ENCODE data around the gene C7orf33. TPM values are rescaled to one million over a fixed set of nuclear protein-coding genes. Genes with fewer than 3 reads are reported as not detected.

The C7orf33 gene
- total RNA-seq, 1 donor from 2014 or later = not detected

Other genes starting within 250 kb of the C7orf33 start
- 60.3 to 63.6 TPM (median 60.9 TPM) in 3 replicates for gene CUL1, start 108.1 kb downstream of the C7orf33 start, total RNA-seq

Data from mesothelial cell of epicardium (in vitro differentiated cells).